Naive thymus-derived CD8-positive, alpha-beta T cell (primary cell): ENCODE measurements around the gene CYP4F12. TPM values are rescaled to one million over a fixed set of nuclear protein-coding genes. Genes with fewer than 3 reads are reported as not detected.

ENCODE experiments used
- ATAC-seq, 2 donors: fragments of 150-1000 bp; cut with Tn5 transposase in 1 of 2; sonication (Bioruptor Pico), chemical (Tn5 transposase) in 1 of 2; 1 replicate in 1 of 2; 2 replicates in 1 of 2; pipeline ENCODE4 v1.10.0; 2021; ENCODE audit warnings: mild to moderate bottlenecking in 2 of 2, moderate library complexity in 2 of 2
- POLR2A ChIA-PET: fragments of 350-600 bp; sonication (Branson Sonifier 250); formaldehyde crosslinking; loops from one replicate; lab custom pipeline; 2021; ENCODE audit warnings: antibody characterized with exemption; lab: Charles Lee
- DNase-seq, 10 donors: peaks; one replicate each; pipeline versions ENCODE4 v3.0.0 to v3.0.0-alpha.2; 2020 to 2022
- H3K27ac Mint-ChIP-seq, 10 donors: one replicate each; pipeline ENCODE4 v1.8.0; 2020 to 2022; ENCODE audit warnings: mild to moderate bottlenecking in 10 of 10, mixed read lengths in 10 of 10, moderate library complexity in 4 of 10, inconsistent platforms in 1 of 10
- H3K27me3 Mint-ChIP-seq, 5 donors: one replicate each; pipeline ENCODE4 v1.8.0; 2021 to 2022; ENCODE audit warnings: mixed read lengths in 5 of 5
- H3K36me3 Mint-ChIP-seq, 3 donors: one replicate each; pipeline ENCODE4 v1.8.0; 2020 to 2022; ENCODE audit warnings: mixed read lengths in 3 of 3, mild to moderate bottlenecking in 2 of 3, inconsistent platforms in 1 of 3
- H3K4me1 Mint-ChIP-seq, 4 donors: one replicate each; pipeline ENCODE4 v1.8.0; 2021 to 2022; ENCODE audit warnings: mixed read lengths in 4 of 4
- H3K4me3 Mint-ChIP-seq, 10 donors: one replicate each; pipeline ENCODE4 v1.8.0; 2020 to 2022; ENCODE audit warnings: mild to moderate bottlenecking in 10 of 10, mixed read lengths in 10 of 10, moderate library complexity in 6 of 10, inconsistent platforms in 1 of 10
- H3K9me3 Mint-ChIP-seq, 9 donors: one replicate each; pipeline ENCODE4 v1.8.0; 2020 to 2022; ENCODE audit warnings: mixed read lengths in 9 of 9, mild to moderate bottlenecking in 3 of 9, inconsistent platforms in 1 of 9, moderate library complexity in 1 of 9
- polyA plus RNA-seq, 3 donors: library from polyadenylated mRNA; unstranded; fragments of 300-500 nt; fragmentation: Illumina TruSeq; gene quantifications; one replicate each; pipeline ENCODE4 v1.2.3, GENCODE V29; 2021
- total RNA-seq, 8 experiments: library from RNA in 2 of 8; stranded (reverse) in 2 of 8; gene quantifications; one replicate each; pipeline ENCODE4 v1.2.3 and lab custom pipeline; 2021 to 2026

Gene CYP4F12
- total and polyA plus RNA-seq, 5 experiments from 2014 or later = 1.8 to 1.9 TPM; not detected in 3

DNA sequence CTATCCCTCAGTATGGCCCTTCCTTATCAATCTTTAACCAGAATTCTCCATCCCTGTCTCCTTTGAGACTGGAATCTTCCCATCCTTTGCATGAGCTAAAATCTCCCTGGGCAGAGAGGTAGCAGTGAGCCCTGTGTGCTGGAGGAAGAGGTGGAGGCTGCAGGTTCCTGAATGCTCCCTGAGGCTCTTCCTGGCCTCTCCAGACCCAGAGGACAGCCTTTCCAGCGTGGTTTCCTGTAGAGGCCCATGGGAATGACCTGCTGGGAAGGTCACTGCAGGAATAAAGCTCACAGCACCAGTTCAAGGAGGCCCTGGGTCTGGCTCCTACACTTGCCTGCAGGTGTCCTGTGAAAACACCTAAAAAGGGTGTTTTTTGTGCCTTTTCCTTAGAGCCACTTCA, 59.5 kb downstream of the CYP4F12 start:
- H3K36me3 Mint-ChIP-seq = peaks cover 0 to 5% (median 0%) of the 10 kb centered on the region in 3 donors
- ATAC-seq (no peak), DNase-seq (no peak)
- H3K27ac Mint-ChIP-seq = no peak overlapping the region
- H3K4me1 Mint-ChIP-seq = peaks cover 0 to 8% (median 4%) of the 10 kb centered on the region in 4 donors
- peaks cover 0 to 5% (median 0%) of the 10 kb centered on the region in 9 donors for H3K9me3 Mint-ChIP-seq
- no peak overlapping the region for H3K4me3 Mint-ChIP-seq
- H3K27me3 Mint-ChIP-seq = peaks cover 11 to 28% (median 12%) of the 10 kb centered on the region in 5 donors
- POLR2A ChIA-PET = no interaction called here

DNA sequence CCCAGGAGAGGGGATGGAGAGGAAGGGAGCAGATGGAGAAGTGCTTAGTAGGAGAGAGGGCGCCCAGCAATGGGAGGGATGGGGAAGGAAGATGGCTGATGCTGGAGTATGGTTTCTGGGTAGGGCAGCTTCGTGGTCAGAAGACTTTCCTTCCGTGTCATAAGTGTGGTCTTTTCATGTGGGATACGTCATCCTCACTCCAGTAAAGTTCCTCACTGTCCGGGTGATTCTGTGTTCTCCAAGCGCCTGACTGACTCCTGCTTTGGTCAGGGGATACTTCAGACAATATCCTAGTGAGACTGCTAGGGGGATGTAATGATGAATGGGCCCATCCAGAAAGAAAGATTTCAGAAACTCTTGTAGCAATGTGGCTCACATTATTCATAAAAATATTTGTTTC, 61.0 kb downstream of the CYP4F12 start:
- DNase-seq (no peak), ATAC-seq (no peak)
- Mint-ChIP-seq H3K27ac (no peak overlapping the region), H3K36me3 (peaks cover 0 to 5% (median 0%) of the 10 kb centered on the region in 3 donors), H3K27me3 (peaks cover 0 to 13% (median 3%) of the 10 kb centered on the region in 5 donors), H3K9me3 (peaks cover 0 to 5% (median 0%) of the 10 kb centered on the region in 9 donors), H3K4me3 (no peak overlapping the region), H3K4me1 (peaks cover 0 to 8% (median 3%) of the 10 kb centered on the region in 4 donors)
- POLR2A ChIA-PET = no interaction called here

DNA sequence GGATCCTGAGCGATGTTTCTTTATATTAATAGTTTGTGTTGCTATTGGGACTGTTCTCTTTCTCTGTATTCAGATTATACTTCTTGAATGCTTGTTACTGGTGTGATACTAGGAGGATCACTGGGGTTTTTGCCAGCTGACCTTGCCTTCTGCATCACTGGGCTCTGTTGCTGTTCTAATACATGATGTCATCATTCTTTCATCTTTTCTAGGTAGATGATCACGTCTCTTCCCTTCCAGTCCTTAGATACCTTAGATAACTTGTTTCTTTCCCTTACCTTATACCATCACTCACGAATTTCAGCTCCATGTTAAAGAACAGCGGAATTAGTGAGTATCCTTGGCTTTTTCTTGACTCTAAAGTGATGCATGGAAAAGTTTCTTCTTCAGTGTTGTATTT, 64.8 kb downstream of the CYP4F12 start, which contains the start of gene OR10H3:
Gene OR10H3, plus strand, starts transcription at position 264 of the 400 bp plus-strand sequence. CDS start 3,408 bp downstream, outside the sequence.
- no peak within 1 kb of the TSS for H3K4me3 Mint-ChIP-seq
- peaks cover 6 to 20% (median 11%) of the 10 kb centered on the region in 5 donors for H3K27me3 Mint-ChIP-seq
- no peaks in the 10 kb centered on the region for H3K4me1 Mint-ChIP-seq
- H3K36me3 Mint-ChIP-seq = peaks cover 6 to 17% (median 10%) of the 10 kb centered on the region in 3 donors
- no peak within 1 kb of the TSS for H3K27ac Mint-ChIP-seq
- peaks cover 0 to 24% (median 10%) of the 10 kb centered on the region in 9 donors for H3K9me3 Mint-ChIP-seq
- POLR2A ChIA-PET = no interaction called here
- no peak for ATAC-seq
- no peak for DNase-seq

DNA sequence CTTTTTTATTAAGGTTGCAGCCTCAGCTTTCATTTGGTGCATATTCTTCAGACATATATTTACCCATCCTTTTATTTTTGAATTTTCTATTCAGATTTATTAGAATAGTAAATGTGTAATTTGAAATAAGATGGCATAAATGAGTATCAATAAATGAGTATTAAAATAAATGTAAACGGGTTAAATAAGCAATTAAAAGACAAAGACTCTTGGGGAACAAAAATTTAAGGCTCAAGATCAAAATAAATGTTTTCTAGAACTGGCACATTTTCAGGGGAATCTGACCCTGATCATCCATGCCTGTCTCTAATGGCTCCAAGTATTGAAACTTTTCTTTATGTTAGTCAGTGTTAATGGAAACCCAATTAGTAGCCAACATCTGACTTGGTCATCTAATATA, 67.9 kb downstream of the CYP4F12 start:
- no peak overlapping the region for H3K27ac Mint-ChIP-seq
- POLR2A ChIA-PET = interaction anchor here (0.6 kb wide), 1 partner anchor 100 kb away, joined by 4 read pairs; no protein-coding TSS in a partner anchor
- H3K36me3 Mint-ChIP-seq = peaks cover 6 to 22% (median 10%) of the 10 kb centered on the region in 3 donors
- no peak overlapping the region for H3K4me3 Mint-ChIP-seq
- peaks cover 0 to 2% (median 0%) of the 10 kb centered on the region in 4 donors for H3K4me1 Mint-ChIP-seq
- DNase-seq (no peak), ATAC-seq (no peak)
- peaks cover 0 to 28% (median 10%) of the 10 kb centered on the region in 9 donors for H3K9me3 Mint-ChIP-seq
- peaks cover 19 to 35% (median 26%) of the 10 kb centered on the region in 5 donors for H3K27me3 Mint-ChIP-seq

Other genes with a start within 250 kb of the CYP4F12 start
- 10 to 100 TPM; 30.3 to 32.6 TPM for gene WIZ, start 223.1 kb upstream of the CYP4F12 start, total RNA-seq
- 1 to 10 TPM in 1 of 3 donors, under 1 TPM in 2; 0.57 to 2.0 (median 0.75) TPM for gene WIZ, start 223.1 kb upstream of the CYP4F12 start, polyA plus RNA-seq
- 100 to 1,000 TPM; 218 TPM for gene RASAL3, start 208.5 kb upstream of the CYP4F12 start, total RNA-seq
- 100 to 1,000 TPM in 1 of 3 donors, 10 to 100 TPM in 2; 50.5 to 159 (median 98.9) TPM for gene RASAL3, start 208.5 kb upstream of the CYP4F12 start, polyA plus RNA-seq
- under 1 TPM; 0.69 to 0.70 TPM for gene PGLYRP2, start 193.6 kb upstream of the CYP4F12 start, total RNA-seq
- gene PGLYRP2, start 193.6 kb upstream of the CYP4F12 start, polyA plus RNA-seq = under 1 TPM; 0.37 to 0.72 (median 0.42) TPM
- under 1 TPM; 0.36 to 0.68 TPM for gene CYP4F22, start 164.6 kb upstream of the CYP4F12 start, total RNA-seq
- 1 to 10 TPM in 2 of 3 donors, under 1 TPM in 1; 0.67 to 1.7 (median 1.4) TPM for gene CYP4F22, start 164.6 kb upstream of the CYP4F12 start, polyA plus RNA-seq
- gene CYP4F8, start 57.9 kb upstream of the CYP4F12 start, total RNA-seq = not detected
- not detected for gene CYP4F8, start 57.9 kb upstream of the CYP4F12 start, polyA plus RNA-seq
- gene CYP4F3, start 32.2 kb upstream of the CYP4F12 start, total RNA-seq = not detected
- not detected for gene CYP4F3, start 32.2 kb upstream of the CYP4F12 start, polyA plus RNA-seq
- gene OR10H2, start 54.9 kb downstream of the CYP4F12 start, total RNA-seq = not detected
- gene OR10H2, start 54.9 kb downstream of the CYP4F12 start, polyA plus RNA-seq = not detected
- gene OR10H3, start 64.9 kb downstream of the CYP4F12 start, total RNA-seq = not detected
- not detected for gene OR10H3, start 64.9 kb downstream of the CYP4F12 start, polyA plus RNA-seq
- gene OR10H5, start 114.6 kb downstream of the CYP4F12 start, total RNA-seq = not detected
- not detected for gene OR10H5, start 114.6 kb downstream of the CYP4F12 start, polyA plus RNA-seq
- not detected for gene OR10H1, start 142.6 kb downstream of the CYP4F12 start, total RNA-seq
- gene OR10H1, start 142.6 kb downstream of the CYP4F12 start, polyA plus RNA-seq = not detected
- not detected for gene CYP4F2, start 225.0 kb downstream of the CYP4F12 start, total RNA-seq
- gene CYP4F2, start 225.0 kb downstream of the CYP4F12 start, polyA plus RNA-seq = not detected